Liver (tissue), 9 donors: ENCODE data around the gene ADAMTS19. TPM values are rescaled to one million over a fixed set of nuclear protein-coding genes. Genes with fewer than 3 reads are reported as not detected.

Experiments used
- DNase-seq: peaks from one replicate; pipeline ENCODE4 v3.0.0-alpha.2; 2017; ENCODE audit warnings: low spot score
- H3K27ac ChIP-seq, 2 donors: one replicate each; pipeline ENCODE4 v1.7.0; 2013; ENCODE audit warnings: inconsistent platforms in 2 of 2, low read length in 2 of 2, control low read depth in 1 of 2, low read depth in 1 of 2, mild to moderate bottlenecking in 1 of 2
- H3K27me3 ChIP-seq, 4 donors: one replicate each; pipeline versions ENCODE4 v1.6.1 to v1.7.0; 2013; ENCODE audit warnings: low read length in 3 of 4, inconsistent platforms in 1 of 4, mild to moderate bottlenecking in 1 of 4, moderate library complexity in 1 of 4; ENCODE audit not compliant: control insufficient read depth in 4 of 4, insufficient read depth in 4 of 4
- H3K36me3 ChIP-seq, 4 donors: one replicate each; pipeline versions ENCODE4 v1.6.1 to v1.7.0; 2013; ENCODE audit warnings: low read length in 3 of 4, mild to moderate bottlenecking in 3 of 4, low read depth in 1 of 4, moderate library complexity in 1 of 4; ENCODE audit not compliant: control insufficient read depth in 4 of 4, insufficient read depth in 3 of 4
- H3K4me1 ChIP-seq, 4 donors: one replicate each; pipeline versions ENCODE4 v1.6.1 to v1.7.0; 2013; ENCODE audit warnings: low read length in 3 of 4, mild to moderate bottlenecking in 3 of 4, moderate library complexity in 1 of 4; ENCODE audit not compliant: control insufficient read depth in 4 of 4, insufficient read depth in 4 of 4
- H3K4me3 ChIP-seq, 3 donors: one replicate each; pipeline versions ENCODE4 v1.6.1 to v1.7.0; 2013; ENCODE audit warnings: low read length in 3 of 3, control low read depth in 1 of 3, low read depth in 1 of 3, mild to moderate bottlenecking in 1 of 3
- H3K9ac ChIP-seq, 2 donors: one replicate each; pipeline ENCODE4 v1.7.0; 2013; ENCODE audit warnings: low read length in 2 of 2, mild to moderate bottlenecking in 2 of 2, moderate library complexity in 2 of 2, control low read depth in 1 of 2, low read depth in 1 of 2
- H3K9me3 ChIP-seq, 4 donors: one replicate each; pipeline versions ENCODE4 v1.6.1 to v1.7.0; 2013; ENCODE audit warnings: low read length in 3 of 4; ENCODE audit not compliant: control insufficient read depth in 4 of 4
- ATF3 ChIP-seq: IDR thresholded peaks from 2 replicates; pipeline ENCODE4 v1.6.1; 2016; ENCODE audit warnings: antibody characterized with exemption
- CTCF ChIP-seq: fragments of 150-350 bp; IDR thresholded peaks from 2 replicates; pipeline ENCODE4 v1.5.1; 2017; ENCODE audit warnings: improper control_type of control experiment, low read depth, low read length; ENCODE audit not compliant: missing input control
- EGR1 ChIP-seq, 2 donors: IDR thresholded peaks; 2 replicates each; pipeline ENCODE4 v1.6.1; 2016 to 2018; ENCODE audit warnings: antibody characterized with exemption in 2 of 2, low read depth in 2 of 2
- FOXA1 ChIP-seq: IDR thresholded peaks from 2 replicates; pipeline ENCODE4 v1.6.1; 2016; ENCODE audit warnings: antibody characterized with exemption
- FOXA2 ChIP-seq: IDR thresholded peaks from 2 replicates; pipeline ENCODE4 v1.6.1; 2016; ENCODE audit warnings: antibody characterized with exemption
- HNF4A ChIP-seq, 2 donors: conservative IDR thresholded peaks; 2 replicates each; pipeline ENCODE4 v1.6.1; 2016; ENCODE audit warnings: antibody characterized with exemption in 2 of 2, mild to moderate bottlenecking in 2 of 2
- HNF4G ChIP-seq: IDR thresholded peaks from 2 replicates; pipeline ENCODE4 v1.6.1; 2016; ENCODE audit warnings: antibody characterized with exemption
- JUND ChIP-seq, 2 donors: IDR thresholded peaks; 2 replicates each; pipeline ENCODE4 v1.6.1; 2016; ENCODE audit warnings: antibody characterized with exemption in 2 of 2
- MAX ChIP-seq: IDR thresholded peaks from 2 replicates; pipeline ENCODE4 v1.6.1; 2016; ENCODE audit warnings: antibody characterized with exemption
- NR2F2 ChIP-seq: IDR thresholded peaks from 2 replicates; pipeline ENCODE4 v1.6.1; 2016; ENCODE audit warnings: antibody characterized with exemption
- RAD21 ChIP-seq, 2 donors: IDR thresholded peaks; 2 replicates each; pipeline ENCODE4 v1.6.1; 2016; ENCODE audit warnings: antibody characterized with exemption in 2 of 2, mild to moderate bottlenecking in 2 of 2
- REST ChIP-seq: IDR thresholded peaks from 2 replicates; pipeline ENCODE4 v1.6.1; 2016; ENCODE audit warnings: antibody characterized with exemption, mild to moderate bottlenecking
- RXRA ChIP-seq, 2 donors: IDR thresholded peaks; 2 replicates each; pipeline ENCODE4 v1.6.1; 2017 to 2018; ENCODE audit warnings: antibody characterized with exemption in 2 of 2, mild to moderate bottlenecking in 1 of 2
- SP1 ChIP-seq: IDR thresholded peaks from 2 replicates; pipeline ENCODE4 v1.6.1; 2018; ENCODE audit warnings: antibody characterized with exemption, mild to moderate bottlenecking
- TAF1 ChIP-seq: conservative IDR thresholded peaks from 2 replicates; pipeline ENCODE4 v1.6.1; 2016; ENCODE audit warnings: antibody characterized with exemption, mild to moderate bottlenecking
- YY1 ChIP-seq: IDR thresholded peaks from 2 replicates; pipeline ENCODE4 v1.6.1; 2016; ENCODE audit warnings: antibody characterized with exemption, mild to moderate bottlenecking
- WGBS: extraction: QIAGEN DNeasy Blood & Tissue Kit; methylation state at CpG from one replicate; pipeline ENCODE4 v1.1.7; 2013; 5-methylcytosine and 5-hydroxymethylcytosine counted together
- polyA plus RNA-seq, 2 donors: library from polyadenylated mRNA; stranded (reverse) in 1 of 2; unstranded in 1 of 2; fragments of 200-250 nt in 1 of 2; fragments of >200 nt in 1 of 2; fragmentation: Nextera tagmentation in 1 of 2; extraction: Ambion mirVana in 1 of 2; gene quantifications; one replicate each; pipeline versions ENCODE4 v1.2.1 to v1.2.3, GENCODE V29; 2013 to 2015
- total RNA-seq, 2 donors: library from RNA; depleted of rRNA; stranded (reverse); fragments of >200 nt; gene quantifications; one replicate each; pipeline ENCODE4 v1.2.3, GENCODE V29; 2014
- donor health status: healthy.
- donor health status: healthy.
- donor health status: healthy.
- donor health status: healthy.
- donor health status: healthy.

The ADAMTS19 gene
- total and polyA plus RNA-seq, 4 donors: 0.09 TPM; not detected in 3

- no peak for TF ChIP-seq MAX
These were observed 16.7 kb downstream of the ADAMTS19 start (continued) for GRCh38 chr5:129476751-129477150.

- DNase-seq: no peak
- TF ChIP-seq HNF4A (conservative IDR thresholded peaks at IDR 0.05) (no peak), CTCF (no peak), ATF3 (no peak), TAF1 (no peak), EGR1 (IDR thresholded peaks at IDR 0.05; ENCODE audit: low read depth in 2 of 2) (no peak), YY1 (no peak), FOXA1 (no peak), REST (no peak), JUND (IDR thresholded peaks at IDR 0.05) (no peak), RAD21 (IDR thresholded peaks at IDR 0.05) (no peak), HNF4G (no peak), SP1 (no peak)
- Histone ChIP-seq H3K9ac (no peak overlapping the region), H3K27ac (no peak overlapping the region), H3K4me3 (no peak overlapping the region), H3K27me3 (no peaks in the 10 kb centered on the region), H3K36me3 (no peaks in the 10 kb centered on the region), H3K9me3 (no peaks in the 10 kb centered on the region), H3K4me1 (no peaks in the 10 kb centered on the region)
- WGBS: 37% methylated on average over 1 of the region's 1 CpG
These were observed 17.4 kb downstream of the ADAMTS19 start for GRCh38 chr5:129477532-129477931.

GRCh38 chr5:129481161-129481560 is 21.1 kb downstream of the ADAMTS19 start:
- Histone ChIP-seq H3K9ac (no peak overlapping the region), H3K9me3 (no peaks in the 10 kb centered on the region), H3K36me3 (no peaks in the 10 kb centered on the region), H3K27ac (no peak overlapping the region), H3K27me3 (no peaks in the 10 kb centered on the region), H3K4me3 (no peak overlapping the region), H3K4me1 (no peaks in the 10 kb centered on the region)
- DNase-seq: no peak
- WGBS: 71% methylated on average over 3 of the region's 3 CpGs
- no peak for TF ChIP-seq HNF4G
- no peak for TF ChIP-seq REST
- TF ChIP-seq NR2F2: no peak
- no peak for TF ChIP-seq FOXA2
- TF ChIP-seq JUND (IDR thresholded peaks at IDR 0.05): no peak
- TF ChIP-seq YY1: no peak
- TF ChIP-seq TAF1: no peak
- TF ChIP-seq CTCF: no peak
- no peak for TF ChIP-seq SP1
- TF ChIP-seq ATF3: no peak
- no peak for TF ChIP-seq RXRA (IDR thresholded peaks at IDR 0.05)
- no peak for TF ChIP-seq MAX
- TF ChIP-seq FOXA1: no peak
- no peak for TF ChIP-seq RAD21 (IDR thresholded peaks at IDR 0.05)
- TF ChIP-seq EGR1 (IDR thresholded peaks at IDR 0.05; ENCODE audit: low read depth in 2 of 2): no peak
